ENCODE results near the gene SLC26A6.

DNA sequence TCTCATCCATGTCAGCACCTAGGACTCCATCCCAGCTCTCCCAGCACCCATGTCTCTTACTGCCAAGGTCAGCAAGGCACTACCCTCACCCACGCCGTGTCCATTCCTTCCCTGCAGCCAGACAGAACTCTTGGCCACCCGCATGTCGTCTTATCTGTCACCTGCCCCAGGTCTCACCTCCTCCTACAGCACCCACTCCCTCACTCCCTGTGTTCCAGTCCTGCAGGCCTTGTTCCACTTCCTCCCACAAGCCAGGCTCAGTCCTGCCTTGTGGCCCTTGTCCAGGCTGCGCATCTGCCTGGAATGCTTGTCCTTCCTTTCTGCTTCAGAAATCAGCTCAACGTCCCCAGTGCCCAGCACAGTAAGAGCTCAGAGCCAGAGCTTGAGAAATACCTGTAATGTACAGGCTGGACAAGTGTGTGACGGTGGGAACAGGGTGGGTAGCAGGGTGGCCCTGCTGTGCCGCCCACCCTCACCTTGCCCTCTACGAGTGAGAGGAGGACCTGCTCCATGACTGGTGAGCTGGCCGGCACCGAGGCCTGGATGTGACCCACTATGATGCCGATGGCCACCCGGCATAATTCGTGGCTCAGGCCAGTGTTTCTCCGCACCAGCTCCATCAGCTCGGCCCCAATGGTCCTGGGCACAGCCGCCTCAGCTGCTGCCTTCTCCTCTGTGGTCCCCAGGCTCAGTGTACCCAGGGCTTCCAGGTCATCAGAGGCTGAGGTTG lies 45.7 kb upstream of the SLC26A6 start:
- TF ChIP-seq POLR2A (IDR thresholded peaks at IDR 0.05) (no peak), EP300 (IDR thresholded peaks at IDR 0.05) (no peak), POLR2AphosphoS5 (IDR thresholded peaks at IDR 0.05) (no peak)
- TF ChIP-seq, protein P1, sequence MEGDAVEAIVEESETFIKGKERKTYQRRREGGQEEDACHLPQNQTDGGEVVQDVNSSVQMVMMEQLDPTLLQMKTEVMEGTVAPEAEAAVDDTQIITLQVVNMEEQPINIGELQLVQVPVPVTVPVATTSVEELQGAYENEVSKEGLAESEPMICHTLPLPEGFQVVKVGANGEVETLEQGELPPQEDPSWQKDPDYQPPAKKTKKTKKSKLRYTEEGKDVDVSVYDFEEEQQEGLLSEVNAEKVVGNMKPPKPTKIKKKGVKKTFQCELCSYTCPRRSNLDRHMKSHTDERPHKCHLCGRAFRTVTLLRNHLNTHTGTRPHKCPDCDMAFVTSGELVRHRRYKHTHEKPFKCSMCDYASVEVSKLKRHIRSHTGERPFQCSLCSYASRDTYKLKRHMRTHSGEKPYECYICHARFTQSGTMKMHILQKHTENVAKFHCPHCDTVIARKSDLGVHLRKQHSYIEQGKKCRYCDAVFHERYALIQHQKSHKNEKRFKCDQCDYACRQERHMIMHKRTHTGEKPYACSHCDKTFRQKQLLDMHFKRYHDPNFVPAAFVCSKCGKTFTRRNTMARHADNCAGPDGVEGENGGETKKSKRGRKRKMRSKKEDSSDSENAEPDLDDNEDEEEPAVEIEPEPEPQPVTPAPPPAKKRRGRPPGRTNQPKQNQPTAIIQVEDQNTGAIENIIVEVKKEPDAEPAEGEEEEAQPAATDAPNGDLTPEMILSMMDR (IDR thresholded peaks at IDR 0.05): no peak

Data from upper lobe of left lung (tissue), 4 donors.